ENCODE measurements around the gene PEX5L.

PEX5L gene

DNA sequence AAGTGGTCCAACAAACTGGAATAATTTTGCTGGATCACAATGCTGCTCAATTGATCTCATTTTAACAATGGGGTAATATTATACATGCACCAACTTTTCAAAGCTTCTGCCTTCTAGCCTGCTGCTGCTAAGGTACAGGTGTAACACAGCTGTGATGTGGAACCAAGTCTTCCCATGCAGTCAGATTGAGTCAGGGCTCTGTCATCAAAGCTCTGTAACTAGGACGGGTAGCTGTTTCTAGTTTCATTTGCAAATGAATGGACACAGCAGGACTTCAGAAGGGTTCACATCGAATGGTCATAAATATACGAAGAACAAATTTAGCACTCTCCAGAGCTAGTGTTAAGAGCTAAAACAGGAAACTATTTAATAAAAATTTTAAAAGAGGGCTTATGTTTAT lies 194.7 kb downstream of the PEX5L start:
- Histone ChIP-seq H3K4me1 (ENCODE audit: control insufficient read depth, low read depth, low read length) (no peaks in the 10 kb centered on the region), H3K9ac (ENCODE audit: low read length) (no peak overlapping the region), H3K79me2 (ENCODE audit: control insufficient read depth, insufficient read depth, low read length) (no peaks in the 10 kb centered on the region), H2BK15ac (replicated peaks; ENCODE audit: low read depth) (no peak overlapping the region), H3K4me3 (ENCODE audit: low read length) (no peak overlapping the region), H2AK5ac (ENCODE audit: low read length) (no peak overlapping the region), H2BK120ac (ENCODE audit: low read depth, low read length) (no peak overlapping the region), H4K5ac (ENCODE audit: low read length) (no peak overlapping the region), H4K8ac (ENCODE audit: low read depth, low read length) (no peak overlapping the region), H3K4ac (ENCODE audit: low read depth, low read length) (no peak overlapping the region), H3K36me3 (ENCODE audit: control insufficient read depth, insufficient read depth, low read length) (no peaks in the 10 kb centered on the region), H3K79me1 (ENCODE audit: low read length) (no peaks in the 10 kb centered on the region), H3K23ac (ENCODE audit: low read length) (no peak overlapping the region), H3K27me3 (ENCODE audit: insufficient read depth, low read length, poor library complexity) (no peaks in the 10 kb centered on the region), H3K18ac (ENCODE audit: low read length) (no peak overlapping the region), H3K56ac (ENCODE audit: low read length) (no peak overlapping the region), H3K4me2 (ENCODE audit: low read length) (no peak overlapping the region), H3K27ac (ENCODE audit: low read depth, low read length) (no peak overlapping the region), H2BK5ac (ENCODE audit: low read length) (no peak overlapping the region)
- no CpG with 5 or more reads among the region's 3 CpGs for WGBS (ENCODE audit: extremely low coverage, insufficient coverage, low lambda C conversion rate)
- DNase-seq: peak; percentile 22

DNA sequence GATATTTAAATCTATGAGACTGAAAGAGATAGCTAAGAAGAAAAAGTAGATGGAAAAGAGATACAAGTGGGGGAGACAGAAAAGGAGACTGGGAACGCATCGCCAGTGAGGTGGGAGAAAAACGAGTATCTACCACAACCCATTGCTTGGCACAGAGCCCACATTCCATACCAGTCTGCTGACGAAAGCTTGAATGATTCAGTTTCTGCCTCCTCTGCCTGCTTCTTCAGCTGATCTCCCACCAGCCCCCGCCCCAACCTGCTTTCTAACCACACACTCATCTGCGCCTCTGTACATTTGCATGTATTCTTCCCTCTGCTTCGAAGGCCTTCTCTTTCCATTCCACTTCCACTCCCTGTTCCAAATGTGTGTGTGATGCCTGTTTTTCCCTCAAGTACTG lies 195.8 kb downstream of the PEX5L start:
- Histone ChIP-seq H3K23ac (ENCODE audit: low read length) (no peak overlapping the region), H2BK15ac (replicated peaks; ENCODE audit: low read depth) (no peak overlapping the region), H3K18ac (ENCODE audit: low read length) (no peak overlapping the region), H4K5ac (ENCODE audit: low read length) (no peak overlapping the region), H3K79me2 (ENCODE audit: control insufficient read depth, insufficient read depth, low read length) (no peaks in the 10 kb centered on the region), H4K8ac (ENCODE audit: low read depth, low read length) (no peak overlapping the region), H2BK5ac (ENCODE audit: low read length) (no peak overlapping the region), H2AK5ac (ENCODE audit: low read length) (no peak overlapping the region), H3K4me1 (ENCODE audit: control insufficient read depth, low read depth, low read length) (no peaks in the 10 kb centered on the region), H3K36me3 (ENCODE audit: control insufficient read depth, insufficient read depth, low read length) (no peaks in the 10 kb centered on the region), H3K27ac (ENCODE audit: low read depth, low read length) (no peak overlapping the region), H3K79me1 (ENCODE audit: low read length) (no peaks in the 10 kb centered on the region), H2BK120ac (ENCODE audit: low read depth, low read length) (no peak overlapping the region), H3K4me3 (ENCODE audit: low read length) (no peak overlapping the region), H3K9ac (ENCODE audit: low read length) (no peak overlapping the region), H3K4me2 (ENCODE audit: low read length) (no peak overlapping the region), H3K4ac (ENCODE audit: low read depth, low read length) (no peak overlapping the region), H3K27me3 (ENCODE audit: insufficient read depth, low read length, poor library complexity) (no peaks in the 10 kb centered on the region), H3K56ac (ENCODE audit: low read length) (no peak overlapping the region)
- DNase-seq: no peak
- WGBS (ENCODE audit: extremely low coverage, insufficient coverage, low lambda C conversion rate): no CpG with 5 or more reads among the region's 7 CpGs

DNA sequence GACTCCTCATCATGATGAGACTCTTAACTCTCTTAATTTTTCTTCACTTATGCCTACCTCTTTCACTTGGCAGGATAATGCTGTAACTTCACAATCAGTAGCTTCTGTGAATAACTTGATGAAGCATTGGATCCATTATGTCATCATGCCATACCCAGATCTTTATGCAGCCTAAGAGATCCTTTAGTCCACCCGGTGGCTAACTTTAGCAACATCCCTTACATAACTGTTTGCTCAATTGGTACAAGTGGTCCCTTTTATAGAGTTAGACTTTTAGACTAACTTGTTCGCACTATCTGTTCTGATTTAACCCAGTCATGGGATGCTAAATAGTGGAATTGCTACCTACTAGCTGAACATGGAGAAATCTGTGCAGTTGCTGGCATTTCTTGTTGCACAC lies 199.4 kb downstream of the PEX5L start:
- Histone ChIP-seq H3K4me1 (ENCODE audit: control insufficient read depth, low read depth, low read length) (no peaks in the 10 kb centered on the region), H3K9ac (ENCODE audit: low read length) (no peak overlapping the region), H3K27me3 (ENCODE audit: insufficient read depth, low read length, poor library complexity) (no peaks in the 10 kb centered on the region), H3K4me2 (ENCODE audit: low read length) (no peak overlapping the region), H3K4me3 (ENCODE audit: low read length) (no peak overlapping the region), H4K5ac (ENCODE audit: low read length) (no peak overlapping the region), H3K23ac (ENCODE audit: low read length) (no peak overlapping the region), H2BK15ac (replicated peaks; ENCODE audit: low read depth) (no peak overlapping the region), H3K27ac (ENCODE audit: low read depth, low read length) (no peak overlapping the region), H2BK5ac (ENCODE audit: low read length) (no peak overlapping the region), H3K18ac (ENCODE audit: low read length) (no peak overlapping the region), H2BK120ac (ENCODE audit: low read depth, low read length) (no peak overlapping the region), H3K36me3 (ENCODE audit: control insufficient read depth, insufficient read depth, low read length) (no peaks in the 10 kb centered on the region), H3K4ac (ENCODE audit: low read depth, low read length) (no peak overlapping the region), H3K79me1 (ENCODE audit: low read length) (no peaks in the 10 kb centered on the region), H4K8ac (ENCODE audit: low read depth, low read length) (no peak overlapping the region), H3K79me2 (ENCODE audit: control insufficient read depth, insufficient read depth, low read length) (no peaks in the 10 kb centered on the region), H2AK5ac (ENCODE audit: low read length) (no peak overlapping the region), H3K56ac (ENCODE audit: low read length) (no peak overlapping the region)
- peak; percentile 24 for DNase-seq
- WGBS (ENCODE audit: extremely low coverage, insufficient coverage, low lambda C conversion rate): no CpG with 5 or more reads among the region's 2 CpGs

DNA sequence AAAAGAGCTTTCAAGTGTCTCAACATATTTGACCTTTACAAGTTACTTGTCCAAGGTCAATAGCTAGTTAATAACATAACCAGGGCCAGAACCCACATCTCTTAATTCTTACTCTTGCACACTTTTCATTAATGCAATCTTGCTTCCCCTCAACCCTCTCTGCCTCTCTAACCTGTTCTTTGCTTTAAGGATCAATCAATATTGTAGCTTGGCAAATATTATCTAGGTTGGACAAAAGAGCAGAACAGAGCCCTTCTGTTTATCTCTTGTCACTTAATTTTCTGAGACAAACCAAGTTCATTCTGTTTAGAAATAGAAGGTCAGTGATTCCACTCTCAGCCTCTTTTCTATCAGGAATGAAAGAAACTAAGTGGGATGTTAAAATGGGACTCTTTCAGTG lies 203.4 kb downstream of the PEX5L start:
- no peak overlapping the region for H4K8ac ChIP-seq (ENCODE audit: low read depth, low read length)
- H2BK5ac ChIP-seq (ENCODE audit: low read length): no peak overlapping the region
- H3K9ac ChIP-seq (ENCODE audit: low read length): no peak overlapping the region
- no peaks in the 10 kb centered on the region for H3K36me3 ChIP-seq (ENCODE audit: control insufficient read depth, insufficient read depth, low read length)
- no peak overlapping the region for H3K27ac ChIP-seq (ENCODE audit: low read depth, low read length)
- H2BK120ac ChIP-seq (ENCODE audit: low read depth, low read length): no peak overlapping the region
- H2BK15ac ChIP-seq (replicated peaks; ENCODE audit: low read depth): no peak overlapping the region
- no peaks in the 10 kb centered on the region for H3K27me3 ChIP-seq (ENCODE audit: insufficient read depth, low read length, poor library complexity)
- no peak overlapping the region for H4K5ac ChIP-seq (ENCODE audit: low read length)
- H3K56ac ChIP-seq (ENCODE audit: low read length): no peak overlapping the region
- no peak for DNase-seq
- H3K79me2 ChIP-seq (ENCODE audit: control insufficient read depth, insufficient read depth, low read length): no peaks in the 10 kb centered on the region
- H3K23ac ChIP-seq (ENCODE audit: low read length): no peak overlapping the region
- H3K4me2 ChIP-seq (ENCODE audit: low read length): no peak overlapping the region
- H3K4ac ChIP-seq (ENCODE audit: low read depth, low read length): no peak overlapping the region
- no peaks in the 10 kb centered on the region for H3K4me1 ChIP-seq (ENCODE audit: control insufficient read depth, low read depth, low read length)
- no peak overlapping the region for H2AK5ac ChIP-seq (ENCODE audit: low read length)
- no peaks in the 10 kb centered on the region for H3K79me1 ChIP-seq (ENCODE audit: low read length)
- H3K18ac ChIP-seq (ENCODE audit: low read length): no peak overlapping the region
- H3K4me3 ChIP-seq (ENCODE audit: low read length): no peak overlapping the region

DNA sequence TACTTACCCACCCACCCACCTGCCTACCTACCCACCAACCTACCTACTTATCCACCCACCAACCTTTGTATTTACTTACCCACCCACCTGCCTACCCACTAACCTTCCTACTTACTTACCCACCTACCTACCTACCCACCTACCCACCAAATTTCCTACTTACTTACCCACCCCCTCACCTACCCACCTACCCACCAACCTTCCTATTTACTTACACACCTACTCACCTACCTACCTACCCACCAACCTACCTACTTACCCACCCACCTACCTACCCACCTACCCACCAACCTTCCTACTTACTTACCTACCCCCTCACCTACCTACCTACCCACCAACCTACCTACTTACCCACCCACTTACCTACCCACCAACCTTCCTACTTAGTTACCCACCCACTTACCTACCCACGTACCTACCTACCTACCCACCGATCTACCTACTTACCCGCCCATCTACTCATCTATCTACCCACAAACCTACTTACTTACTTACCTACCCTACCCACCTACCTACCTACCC lies 204.3 kb downstream of the PEX5L start:
- no peak overlapping the region for H3K27ac ChIP-seq (ENCODE audit: low read depth, low read length)
- H3K4me1 ChIP-seq (ENCODE audit: control insufficient read depth, low read depth, low read length): no peaks in the 10 kb centered on the region
- H3K4me2 ChIP-seq (ENCODE audit: low read length): no peak overlapping the region
- WGBS (ENCODE audit: extremely low coverage, insufficient coverage, low lambda C conversion rate): 100% methylated on average over 3 of the region's 3 CpGs
- H3K79me2 ChIP-seq (ENCODE audit: control insufficient read depth, insufficient read depth, low read length): no peaks in the 10 kb centered on the region
- H4K5ac ChIP-seq (ENCODE audit: low read length): no peak overlapping the region
- H2AK5ac ChIP-seq (ENCODE audit: low read length): no peak overlapping the region
- H3K4me3 ChIP-seq (ENCODE audit: low read length): no peak overlapping the region
- H3K56ac ChIP-seq (ENCODE audit: low read length): no peak overlapping the region
- no peaks in the 10 kb centered on the region for H3K27me3 ChIP-seq (ENCODE audit: insufficient read depth, low read length, poor library complexity)
- no peak overlapping the region for H3K18ac ChIP-seq (ENCODE audit: low read length)
- no peak overlapping the region for H2BK120ac ChIP-seq (ENCODE audit: low read depth, low read length)
- H2BK5ac ChIP-seq (ENCODE audit: low read length): no peak overlapping the region
- no peaks in the 10 kb centered on the region for H3K36me3 ChIP-seq (ENCODE audit: control insufficient read depth, insufficient read depth, low read length)
- H3K4ac ChIP-seq (ENCODE audit: low read depth, low read length): no peak overlapping the region
- H2BK15ac ChIP-seq (replicated peaks; ENCODE audit: low read depth): no peak overlapping the region
- DNase-seq: no peak
- H3K23ac ChIP-seq (ENCODE audit: low read length): no peak overlapping the region
- H3K9ac ChIP-seq (ENCODE audit: low read length): no peak overlapping the region
- H3K79me1 ChIP-seq (ENCODE audit: low read length): no peaks in the 10 kb centered on the region
- H4K8ac ChIP-seq (ENCODE audit: low read depth, low read length): no peak overlapping the region

DNA sequence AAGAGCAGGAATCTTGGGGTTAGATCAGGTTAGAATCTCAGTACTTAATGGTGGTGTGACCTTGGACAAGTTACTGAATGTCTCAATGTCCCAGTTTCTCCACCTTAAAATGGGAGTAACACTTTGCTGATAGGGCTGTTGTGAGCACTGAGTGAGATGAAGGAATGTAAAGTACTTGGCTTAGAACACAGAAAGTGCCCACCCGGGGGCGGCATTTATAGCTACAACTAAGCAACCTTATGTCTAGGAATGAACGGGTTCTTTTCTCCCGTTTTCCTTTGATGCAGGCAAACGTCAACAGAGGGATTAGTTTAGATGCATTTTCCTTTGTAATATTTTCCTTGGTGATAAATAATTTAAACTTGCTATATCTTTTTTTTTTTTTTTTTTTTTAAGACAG lies 207.3 kb downstream of the PEX5L start:
- Histone ChIP-seq H3K23ac (ENCODE audit: low read length) (no peak overlapping the region), H4K5ac (ENCODE audit: low read length) (no peak overlapping the region), H3K27me3 (ENCODE audit: insufficient read depth, low read length, poor library complexity) (no peaks in the 10 kb centered on the region), H3K4me3 (ENCODE audit: low read length) (no peak overlapping the region), H4K8ac (ENCODE audit: low read depth, low read length) (no peak overlapping the region), H3K56ac (ENCODE audit: low read length) (no peak overlapping the region), H3K27ac (ENCODE audit: low read depth, low read length) (no peak overlapping the region), H3K4me1 (ENCODE audit: control insufficient read depth, low read depth, low read length) (no peaks in the 10 kb centered on the region), H3K18ac (ENCODE audit: low read length) (no peak overlapping the region), H2BK15ac (replicated peaks; ENCODE audit: low read depth) (no peak overlapping the region), H3K4ac (ENCODE audit: low read depth, low read length) (no peak overlapping the region), H3K79me2 (ENCODE audit: control insufficient read depth, insufficient read depth, low read length) (no peaks in the 10 kb centered on the region), H3K36me3 (ENCODE audit: control insufficient read depth, insufficient read depth, low read length) (no peaks in the 10 kb centered on the region), H2BK120ac (ENCODE audit: low read depth, low read length) (no peak overlapping the region), H3K4me2 (ENCODE audit: low read length) (no peak overlapping the region), H2BK5ac (ENCODE audit: low read length) (no peak overlapping the region), H3K79me1 (ENCODE audit: low read length) (no peaks in the 10 kb centered on the region), H2AK5ac (ENCODE audit: low read length) (no peak overlapping the region), H3K9ac (ENCODE audit: low read length) (no peak overlapping the region)
- DNase-seq: peak; percentile 60
- WGBS (ENCODE audit: extremely low coverage, insufficient coverage, low lambda C conversion rate): no CpG with 5 or more reads among the region's 5 CpGs
